DLD1 (cell line): ENCODE measurements around the gene TNIK.
"Not testable (repeated sequence)": the region's sequence is repeated elsewhere in the genome, so short reads cannot be mapped to it uniquely, and the experiment has no call there.

ENCODE experiments used
- in situ Hi-C: cut with HindIII; loops from 2 replicates; pipeline ENCODE4 v1.10.0; 2017; ENCODE audit warnings: low sequenced_read_pairs

The TNIK gene

GRCh38 chr3:171447579-171447891 is 12.7 kb downstream of the TNIK start:
- in situ Hi-C loops: not testable (repeated sequence)

- in situ Hi-C loops: no loop called here
Measured at GRCh38 chr3:171446801-171447578, 13.2 kb downstream of the TNIK start.

DNA sequence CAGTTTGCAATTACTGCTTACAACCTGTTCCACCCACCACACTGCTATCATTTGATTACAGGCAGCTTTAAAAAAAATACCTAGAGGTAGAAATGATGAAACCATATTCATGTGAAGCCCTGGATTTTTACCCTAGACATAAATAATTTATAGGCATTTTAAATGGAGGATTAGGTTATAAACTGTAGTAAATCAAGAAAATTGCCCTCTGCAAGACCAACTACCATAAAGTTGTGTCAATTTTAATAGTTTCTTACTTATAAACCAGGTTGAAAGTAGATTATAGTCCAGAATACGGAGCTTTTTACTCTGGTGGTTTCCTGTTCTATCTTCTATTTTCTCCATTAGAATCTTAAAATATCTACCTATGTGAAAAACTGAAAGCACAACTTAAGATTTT is 13.9 kb downstream of the TNIK start:
- in situ Hi-C loops: no loop called here

GRCh38 chr3:171445620-171446204 is 14.5 kb downstream of the TNIK start:
- in situ Hi-C loops: no loop called here

- in situ Hi-C loops: no loop called here
Measured at GRCh38 chr3:171444001-171444690, 16.1 kb downstream of the TNIK start.

- in situ Hi-C loops: no loop called here
Measured at GRCh38 chr3:171443211-171443957, 16.8 kb downstream of the TNIK start.

DNA sequence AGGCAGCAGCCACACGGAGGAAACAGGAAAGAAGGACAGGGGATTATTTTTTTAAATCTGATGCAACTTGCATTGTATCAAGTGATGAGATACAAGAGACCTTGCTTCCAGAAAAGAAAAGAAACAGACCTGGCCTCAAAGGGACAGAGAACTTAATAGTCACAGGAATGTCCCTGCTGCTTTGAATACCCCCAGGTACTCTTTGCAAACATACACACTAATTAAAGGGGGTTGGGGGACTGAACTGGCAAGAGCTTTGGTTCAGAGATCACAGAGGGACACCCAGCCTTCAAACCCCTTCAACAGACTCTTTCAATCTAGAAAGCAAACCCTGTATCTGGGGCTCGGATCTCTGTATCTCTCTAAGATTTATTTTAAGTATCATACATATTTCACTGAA is 18.0 kb downstream of the TNIK start:
- in situ Hi-C loops: no loop called here

GRCh38 chr3:171441381-171441780 is 18.8 kb downstream of the TNIK start:
- in situ Hi-C loops: no loop called here

- in situ Hi-C loops: no loop called here
Measured at GRCh38 chr3:171439996-171440395, 20.2 kb downstream of the TNIK start.

DNA sequence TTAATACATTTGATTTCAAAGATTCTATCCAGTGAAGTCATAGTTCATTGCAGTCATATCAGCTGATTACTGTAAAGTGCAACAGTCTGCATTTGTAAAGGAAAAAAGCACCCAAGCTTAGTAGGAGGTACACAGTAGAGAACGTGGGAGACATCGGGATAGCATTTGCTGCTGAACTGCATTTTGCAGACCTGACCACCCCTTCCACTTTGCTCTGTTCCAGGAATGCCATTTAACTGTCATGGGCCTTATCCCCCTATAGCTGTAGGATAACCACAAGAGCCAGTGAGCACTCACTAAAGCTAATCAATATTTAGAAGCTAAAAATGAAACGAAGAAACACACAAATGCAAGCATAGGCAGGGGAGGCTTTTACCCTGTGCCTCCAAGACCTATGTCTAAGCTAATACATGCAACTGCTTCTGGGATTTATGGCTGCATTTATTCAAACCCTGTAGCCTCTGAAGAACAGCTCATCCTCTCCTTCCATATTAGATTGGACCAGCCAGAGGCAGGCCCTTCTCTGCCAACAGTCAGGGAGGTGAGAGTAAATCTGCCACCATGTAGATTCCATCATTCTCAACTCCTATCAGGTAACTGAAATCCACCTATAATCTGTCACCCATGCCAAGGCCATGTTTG is 23.0 kb downstream of the TNIK start:
- in situ Hi-C loops: no loop called here

- in situ Hi-C loops: no loop called here
Measured at GRCh38 chr3:171436380-171436779, 23.8 kb downstream of the TNIK start.

GRCh38 chr3:171435757-171436156 is 24.4 kb downstream of the TNIK start:
- in situ Hi-C loops: no loop called here

DNA sequence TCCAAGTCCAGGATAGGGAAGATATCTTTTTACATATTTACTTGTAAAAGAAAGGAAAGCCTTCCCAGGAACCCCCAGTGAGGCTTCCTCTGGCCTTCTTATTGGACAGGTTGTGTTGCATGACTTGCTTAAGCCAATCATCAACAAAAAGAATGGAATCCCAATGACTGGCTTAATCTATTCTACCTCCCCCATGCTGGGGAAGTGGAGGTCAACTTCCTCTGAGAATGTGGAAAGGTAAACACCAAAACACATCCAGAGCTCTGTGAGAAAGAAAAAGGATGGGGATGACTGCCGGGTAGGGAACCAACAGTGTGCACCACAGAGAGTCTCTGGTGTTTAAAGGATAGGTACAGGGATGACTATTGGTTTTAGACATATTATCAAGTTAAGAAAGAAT is 25.1 kb downstream of the TNIK start:
- in situ Hi-C loops: no loop called here

DNA sequence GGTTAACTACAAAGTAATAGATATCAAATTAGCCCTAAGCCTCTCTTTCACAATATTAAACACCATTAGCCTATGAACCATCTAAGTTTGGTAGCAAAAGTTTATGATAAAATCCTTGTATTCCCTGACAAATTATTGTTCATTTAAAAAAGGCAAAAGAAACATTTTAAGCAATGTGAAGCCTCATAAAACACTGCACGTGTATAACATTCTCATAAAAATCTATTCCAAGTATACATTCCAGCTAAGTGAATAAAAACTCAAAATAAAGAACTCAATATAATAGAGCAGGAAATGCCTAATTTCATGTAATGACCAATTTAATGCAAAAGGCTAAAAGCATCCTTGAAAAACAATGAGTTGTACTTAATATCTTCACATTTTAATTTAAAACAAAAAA is 27.7 kb downstream of the TNIK start:
- in situ Hi-C loops: no loop called here

GRCh38 chr3:171431550-171431949 is 28.7 kb downstream of the TNIK start:
- in situ Hi-C loops: no loop called here

DNA sequence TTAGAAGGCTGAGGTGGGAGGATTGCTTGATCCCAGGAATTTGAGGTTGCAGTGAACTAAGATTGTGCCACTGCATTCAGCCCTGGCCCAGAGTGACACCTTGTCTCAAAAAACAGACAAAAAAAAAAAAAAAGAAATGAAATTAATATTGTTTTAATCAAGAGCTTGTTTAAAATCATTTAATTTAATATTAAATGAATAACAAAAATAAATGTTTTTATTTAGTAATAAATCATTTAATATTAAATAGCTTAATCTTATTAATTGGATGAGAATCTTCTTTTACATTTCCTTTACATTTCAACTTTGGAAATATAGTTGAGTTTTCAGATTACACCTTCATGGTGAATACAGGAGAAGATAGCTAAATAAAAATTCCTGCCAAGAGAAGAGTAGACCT is 29.7 kb downstream of the TNIK start:
- in situ Hi-C loops: no loop called here

DNA sequence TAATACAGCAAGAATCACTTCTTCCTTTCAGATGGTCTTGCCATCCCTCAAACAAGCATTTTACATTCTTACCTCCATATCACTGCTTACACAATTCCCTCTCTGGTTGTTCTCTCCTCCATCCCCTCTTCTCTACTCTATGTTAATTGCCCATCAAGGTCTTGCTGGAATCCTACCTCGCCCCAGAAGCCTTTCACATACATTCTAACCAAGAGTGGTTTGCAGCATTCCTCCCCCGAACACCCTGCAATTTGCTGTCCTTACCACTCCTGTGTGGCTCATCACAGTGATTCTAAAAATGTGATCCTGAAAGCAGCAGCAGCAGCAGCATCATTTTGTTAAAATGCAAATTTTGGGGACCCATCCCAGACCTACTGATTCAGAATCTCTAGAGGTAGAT is 30.6 kb downstream of the TNIK start:
- in situ Hi-C loops: no loop called here

DNA sequence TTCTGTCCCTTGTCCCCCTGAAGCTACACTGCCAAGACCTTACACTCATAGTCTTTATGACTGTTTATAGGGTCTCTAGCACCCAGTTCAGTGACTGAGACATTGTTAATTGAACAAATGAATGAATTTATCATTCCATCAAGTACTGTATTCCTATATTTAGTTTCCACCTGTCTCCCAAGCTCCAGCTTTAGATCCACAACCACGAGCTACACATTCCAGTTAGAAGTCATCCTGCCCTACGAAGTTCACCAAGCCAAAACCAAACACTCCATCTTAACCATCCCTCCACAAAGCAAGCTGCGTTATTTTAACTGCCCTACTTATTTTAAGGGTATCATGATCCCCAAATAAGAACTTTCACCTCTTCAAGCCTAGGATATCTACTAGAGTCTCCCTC is 31.3 kb downstream of the TNIK start:
- in situ Hi-C loops: no loop called here

GRCh38 chr3:171428321-171428787 is 31.9 kb downstream of the TNIK start:
- in situ Hi-C loops: no loop called here

- in situ Hi-C loops: no loop called here
Measured at GRCh38 chr3:171427771-171428320, 32.4 kb downstream of the TNIK start.

DNA sequence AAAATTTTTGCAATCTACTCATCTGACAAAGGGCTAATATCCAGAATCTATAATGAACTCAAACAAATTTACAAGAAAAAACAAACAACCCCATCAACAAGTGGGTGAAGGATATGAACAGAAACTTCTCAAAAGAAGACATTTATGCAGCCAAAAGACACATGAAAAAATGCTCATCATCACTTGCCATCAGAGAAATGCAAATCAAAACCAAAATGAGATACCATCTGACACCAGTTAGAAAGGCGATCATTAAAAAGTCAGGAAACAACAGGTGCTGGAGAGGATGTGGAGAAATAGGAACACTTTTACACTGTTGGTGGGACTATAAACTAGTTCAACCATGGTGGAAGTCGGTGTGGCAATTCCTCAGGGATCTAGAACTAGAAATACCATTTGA is 36.1 kb downstream of the TNIK start:
- in situ Hi-C loops: not testable (repeated sequence)
